Kidney (tissue), 14 donors: ENCODE data around the gene IMMP2L. TPM values are rescaled to one million over a fixed set of nuclear protein-coding genes. Genes with fewer than 3 reads are reported as not detected.

Experiments used
- DNase-seq, 5 donors: peaks; one replicate each; pipeline ENCODE4 v3.0.0-alpha.2; 2013 to 2020
- FAIRE-seq: peaks from 2 replicates; lab custom pipeline; 2012; peaks lifted over from hg19 to GRCh38; lab: Jason Lieb, UNC
- H3K27ac ChIP-seq, 2 donors: one replicate each; pipeline ENCODE4 v1.7.0; 2013; ENCODE audit warnings: low read depth in 2 of 2, low read length in 2 of 2, inconsistent platforms in 1 of 2
- H3K27me3 ChIP-seq: one replicate; pipeline ENCODE4 v1.7.1; 2013; ENCODE audit warnings: low read length, inconsistent platforms; ENCODE audit not compliant: control insufficient read depth, insufficient read depth
- H3K36me3 ChIP-seq, 3 donors: one replicate each; pipeline versions ENCODE4 v1.7.0 to v1.7.1; 2013; ENCODE audit warnings: low read length in 3 of 3, control low read depth in 1 of 3, inconsistent platforms in 1 of 3; ENCODE audit not compliant: insufficient read depth in 3 of 3, control insufficient read depth in 2 of 3
- H3K4me1 ChIP-seq, 3 donors: one replicate each; pipeline versions ENCODE4 v1.7.0 to v1.7.1; 2013; ENCODE audit warnings: low read length in 3 of 3, inconsistent platforms in 1 of 3, low read depth in 1 of 3; ENCODE audit not compliant: control insufficient read depth in 2 of 3, insufficient read depth in 2 of 3
- H3K4me3 ChIP-seq, 3 donors: one replicate each; pipeline versions ENCODE4 v1.7.0 to v1.8.1; 2013; ENCODE audit warnings: low read length in 3 of 3, control low read depth in 1 of 3, inconsistent platforms in 1 of 3
- H3K9ac ChIP-seq, 3 donors: one replicate each; pipeline versions ENCODE4 v1.7.0 to v1.7.1; 2013; ENCODE audit warnings: low read length in 3 of 3, control low read depth in 1 of 3, inconsistent platforms in 1 of 3
- H3K9me3 ChIP-seq, 3 donors: one replicate each; pipeline versions ENCODE4 v1.7.0 to v1.7.1; 2013; ENCODE audit warnings: low read length in 3 of 3, control low read depth in 1 of 3, inconsistent platforms in 1 of 3; ENCODE audit not compliant: control insufficient read depth in 2 of 3, insufficient read depth in 1 of 3
- intact Hi-C: fragments of 100-400 bp; cut with DNase I; formaldehyde crosslinking; loops from one replicate; pipeline ENCODE4 v1.11.1; 2022
- polyA plus RNA-seq: library from polyadenylated mRNA; stranded (reverse); fragments of 350-450 nt; fragmentation: Illumina TruSeq; extraction: RNeasy Lipid Tissue Mini Kit (QIAGEN cat#74804); gene quantifications from one replicate; pipeline ENCODE4 v1.2.3, GENCODE V29; 2014; ENCODE audit warnings: low read depth, low replicate concordance; ENCODE audit not compliant: insufficient read depth
- total RNA-seq: library from RNA; stranded (reverse); fragmentation: NEBNext Ultra II Directional; extraction: Animal tissue kit (Norgen Biotek cat#: 25700); gene quantifications from one replicate; pipeline ENCODE4 v1.2.1, GENCODE V29; 2021
- TF ChIP-seq, protein P1 (sequence below): IDR thresholded peaks from 3 replicates; pipeline ENCODE4 v1.5.1; 2012; ENCODE audit warnings: mild to moderate bottlenecking, moderate library complexity, borderline replicate concordance; ENCODE audit not compliant: insufficient read depth; ENCODE audit errors: extremely low read depth
- donor health status: control.
- donor health status: control.
- donor health status: control.
- donor health status: control.
- donor health status: control.
- donor health status: DM: yes; HTN: yes; CAD: no.
- donor health status: Normal renal cell carcinoma (clear cell type).

The IMMP2L gene
- total and polyA plus RNA-seq, 2 donors from 2014 or later: 46.4 to 52.1 TPM

DNA sequence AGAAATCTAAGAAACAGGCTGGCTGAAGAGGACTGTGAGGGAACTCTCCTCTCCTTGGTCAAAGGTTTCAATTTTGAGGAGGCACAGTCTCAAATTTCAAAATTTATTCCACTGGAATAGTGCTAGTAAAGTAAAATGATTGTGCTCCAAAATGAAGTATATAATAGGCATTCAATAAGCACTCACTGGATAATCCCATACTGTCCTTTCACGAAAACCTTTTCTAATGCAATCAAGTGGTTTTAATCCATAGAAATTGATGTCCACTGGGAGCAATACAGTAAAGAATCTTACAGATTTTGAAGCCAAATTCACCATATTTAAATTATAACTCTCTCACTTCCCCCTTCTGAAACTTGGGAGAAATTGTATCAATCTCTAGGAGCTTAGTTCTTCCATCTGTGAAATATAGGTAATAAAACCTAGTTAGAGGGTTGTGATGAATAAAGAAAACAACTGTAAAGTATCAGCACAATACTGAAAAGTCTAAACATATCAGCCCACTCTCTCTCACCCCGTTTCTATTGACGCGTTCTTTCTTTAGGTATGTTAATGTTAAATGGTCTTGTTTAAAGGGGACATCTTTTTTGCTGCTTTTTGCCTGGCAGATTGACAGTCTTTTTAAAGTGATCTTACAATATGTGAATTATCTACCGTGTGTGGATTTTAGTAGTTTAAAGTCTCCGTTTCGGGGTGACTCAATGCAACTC lies 512.2 kb downstream of the IMMP2L start:
- H3K4me3 ChIP-seq: no peak overlapping the region
- FAIRE-seq (no peak), DNase-seq (no peak)
- H3K27me3 ChIP-seq: no peaks in the 10 kb centered on the region
- H3K4me1 ChIP-seq: no peaks in the 10 kb centered on the region
- no peaks in the 10 kb centered on the region for H3K9me3 ChIP-seq
- H3K27ac ChIP-seq: no peak overlapping the region
- TF ChIP-seq, protein P1, sequence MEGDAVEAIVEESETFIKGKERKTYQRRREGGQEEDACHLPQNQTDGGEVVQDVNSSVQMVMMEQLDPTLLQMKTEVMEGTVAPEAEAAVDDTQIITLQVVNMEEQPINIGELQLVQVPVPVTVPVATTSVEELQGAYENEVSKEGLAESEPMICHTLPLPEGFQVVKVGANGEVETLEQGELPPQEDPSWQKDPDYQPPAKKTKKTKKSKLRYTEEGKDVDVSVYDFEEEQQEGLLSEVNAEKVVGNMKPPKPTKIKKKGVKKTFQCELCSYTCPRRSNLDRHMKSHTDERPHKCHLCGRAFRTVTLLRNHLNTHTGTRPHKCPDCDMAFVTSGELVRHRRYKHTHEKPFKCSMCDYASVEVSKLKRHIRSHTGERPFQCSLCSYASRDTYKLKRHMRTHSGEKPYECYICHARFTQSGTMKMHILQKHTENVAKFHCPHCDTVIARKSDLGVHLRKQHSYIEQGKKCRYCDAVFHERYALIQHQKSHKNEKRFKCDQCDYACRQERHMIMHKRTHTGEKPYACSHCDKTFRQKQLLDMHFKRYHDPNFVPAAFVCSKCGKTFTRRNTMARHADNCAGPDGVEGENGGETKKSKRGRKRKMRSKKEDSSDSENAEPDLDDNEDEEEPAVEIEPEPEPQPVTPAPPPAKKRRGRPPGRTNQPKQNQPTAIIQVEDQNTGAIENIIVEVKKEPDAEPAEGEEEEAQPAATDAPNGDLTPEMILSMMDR: no peak
- intact Hi-C loops: no loop called here
- no peak overlapping the region for H3K9ac ChIP-seq
- no peaks in the 10 kb centered on the region for H3K36me3 ChIP-seq

DNA sequence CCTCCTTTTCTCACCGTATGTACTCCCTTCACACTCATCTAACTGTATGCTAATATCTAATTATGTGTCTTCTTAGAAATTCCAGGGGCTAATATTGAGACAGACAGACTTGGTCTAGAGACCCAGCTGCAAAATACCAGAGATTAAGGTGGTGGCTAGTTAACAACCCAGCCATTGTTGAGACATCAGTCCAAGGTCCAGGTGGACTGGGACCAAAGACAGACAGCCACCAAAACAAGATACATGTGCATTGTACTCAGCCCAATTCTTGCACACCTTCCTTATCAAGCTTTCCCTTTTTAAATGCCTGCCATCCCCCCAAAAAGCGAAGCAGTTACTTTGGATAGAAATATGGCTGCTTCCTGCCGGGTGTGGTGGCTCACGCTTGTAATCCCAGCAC lies 514.7 kb downstream of the IMMP2L start:
- no peak overlapping the region for H3K27ac ChIP-seq
- no peaks in the 10 kb centered on the region for H3K9me3 ChIP-seq
- intact Hi-C loops: no loop called here
- no peaks in the 10 kb centered on the region for H3K27me3 ChIP-seq
- H3K4me3 ChIP-seq: no peak overlapping the region
- FAIRE-seq (no peak), DNase-seq (no peak)
- TF ChIP-seq, protein P1: no peak
- no peaks in the 10 kb centered on the region for H3K4me1 ChIP-seq
- no peaks in the 10 kb centered on the region for H3K36me3 ChIP-seq
- no peak overlapping the region for H3K9ac ChIP-seq

DNA sequence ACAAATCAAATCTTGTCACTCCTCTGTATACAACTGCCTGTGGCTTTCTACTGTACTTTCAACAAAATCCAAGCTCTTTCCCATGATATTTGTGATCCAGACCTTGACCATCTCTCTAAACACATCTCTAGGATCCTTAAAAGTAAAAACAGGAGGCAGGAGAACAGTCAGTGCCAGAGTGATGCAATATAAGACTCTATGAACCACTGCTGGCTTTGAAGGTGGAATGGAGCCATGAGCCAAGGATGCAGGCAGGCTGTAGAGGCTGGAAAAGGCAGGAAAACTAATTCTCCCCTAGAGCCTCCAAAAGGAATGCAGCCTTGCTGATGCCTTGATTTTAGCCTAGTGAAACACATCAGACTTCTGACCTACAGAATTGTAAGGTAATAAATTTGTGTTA lies 516.8 kb downstream of the IMMP2L start:
- DNase-seq (no peak), FAIRE-seq (no peak)
- Histone ChIP-seq H3K27me3 (no peaks in the 10 kb centered on the region), H3K4me3 (no peak overlapping the region), H3K36me3 (no peaks in the 10 kb centered on the region), H3K9ac (no peak overlapping the region), H3K27ac (no peak overlapping the region), H3K4me1 (no peaks in the 10 kb centered on the region), H3K9me3 (no peaks in the 10 kb centered on the region)
- TF ChIP-seq, protein P1: no peak
- intact Hi-C loops: no loop called here
